ENCODE data around the gene SLC2A11.
A peak's percentile ranks its signal among the peaks of the same experiment; 100 is the strongest.
"Not testable (repeated sequence)": the region's sequence is repeated elsewhere in the genome, so short reads cannot be mapped to it uniquely, and the experiment has no call there.

Gene SLC2A11

DNA sequence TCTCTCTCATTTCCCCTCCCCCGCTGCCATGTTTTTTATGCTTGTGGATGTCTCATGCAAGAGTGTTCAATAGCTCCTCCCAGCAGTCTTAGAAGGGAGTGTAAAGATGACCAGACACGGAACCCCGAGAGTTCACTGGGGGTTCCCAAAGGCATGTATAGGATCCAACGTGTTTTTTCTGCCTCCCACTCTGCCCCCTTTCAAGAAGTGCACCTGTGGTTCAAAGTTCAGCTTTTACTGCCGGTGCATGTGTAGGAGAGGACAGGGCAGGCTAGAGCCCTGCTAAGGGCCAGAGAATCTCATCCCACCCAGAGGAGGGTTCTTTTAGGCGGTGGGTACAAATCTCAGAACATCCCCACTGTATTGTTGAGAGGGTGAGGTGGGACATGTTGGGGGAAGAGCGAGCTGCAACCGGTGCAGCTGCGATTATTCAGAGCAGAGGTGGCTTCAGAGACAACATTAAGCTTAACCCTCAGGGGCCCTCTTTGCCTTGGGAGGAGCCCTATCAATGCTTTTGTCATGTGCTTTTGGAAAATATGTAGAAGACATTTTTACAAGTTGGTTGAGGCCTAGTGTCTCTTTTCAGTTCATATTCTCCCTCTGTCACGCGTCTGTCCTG lies 51.0 kb downstream of the SLC2A11 start:
- no peak for DNase-seq (ENCODE audit: low read depth, low spot score)

DNA sequence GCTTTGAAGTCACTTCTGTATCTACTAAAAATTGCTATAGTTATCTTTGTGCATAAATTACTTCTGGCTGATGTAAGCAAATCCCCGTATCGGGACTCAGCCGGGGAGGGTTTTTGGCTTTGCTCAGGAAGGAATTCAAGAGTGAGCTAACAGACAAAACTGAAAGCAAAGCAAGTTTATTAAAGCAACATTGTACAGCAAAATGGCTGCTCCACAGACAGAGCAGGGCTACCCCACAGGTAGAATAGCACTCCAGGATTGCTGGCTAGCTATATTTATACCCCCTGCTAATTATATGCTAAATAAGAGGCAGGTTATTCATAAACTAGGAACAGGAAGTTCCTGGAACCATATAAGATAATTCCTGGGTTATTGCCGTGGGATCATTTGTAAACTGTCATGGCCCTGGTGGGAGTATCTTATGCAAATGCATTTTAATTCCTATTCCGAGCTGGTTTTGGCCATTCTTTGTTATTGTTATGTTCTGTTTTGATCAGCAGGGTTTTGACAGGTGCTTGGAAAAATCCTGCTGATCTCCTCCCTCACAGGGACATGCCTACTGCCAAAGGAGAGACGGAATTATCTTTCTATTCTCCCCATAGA lies 51.7 kb downstream of the SLC2A11 start:
- DNase-seq (ENCODE audit: low read depth, low spot score) = no peak

- DNase-seq (ENCODE audit: low read depth, low spot score) = no peak
These were observed 53.0 kb downstream of the SLC2A11 start for GRCh38 chr22:23910496-23911190.

DNA sequence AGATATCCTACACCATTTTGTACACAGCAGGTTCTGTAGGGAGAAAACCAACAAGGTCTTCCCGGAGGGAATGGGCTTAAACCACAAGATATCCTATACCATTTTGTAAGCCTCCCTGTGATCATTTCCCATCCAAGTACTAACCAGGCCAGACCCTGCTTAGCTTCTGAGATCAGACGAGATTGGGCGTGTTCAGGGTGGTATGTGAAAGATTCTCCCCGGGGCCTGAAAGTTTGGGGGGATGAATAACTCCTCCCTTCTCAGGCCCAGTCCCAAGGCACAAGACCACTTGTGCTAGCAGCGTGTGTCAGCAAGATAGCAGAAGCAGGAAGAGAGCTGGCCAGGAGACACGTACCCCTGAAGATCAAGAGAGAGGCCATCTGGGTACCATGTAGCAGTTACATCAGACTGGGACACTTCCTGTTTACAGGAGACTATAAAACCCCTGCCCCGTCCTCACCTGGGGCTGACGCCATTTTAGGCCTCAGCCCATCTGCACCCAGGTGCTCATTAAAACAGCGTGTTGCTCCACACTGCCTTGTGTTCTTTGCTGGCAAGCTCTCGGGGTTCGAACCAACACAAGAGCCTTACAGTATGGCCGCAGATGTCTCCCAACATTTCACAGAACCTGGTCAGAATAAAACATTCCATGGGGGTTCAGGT lies 53.8 kb downstream of the SLC2A11 start:
- no peak for DNase-seq (ENCODE audit: low read depth, low spot score)

DNA sequence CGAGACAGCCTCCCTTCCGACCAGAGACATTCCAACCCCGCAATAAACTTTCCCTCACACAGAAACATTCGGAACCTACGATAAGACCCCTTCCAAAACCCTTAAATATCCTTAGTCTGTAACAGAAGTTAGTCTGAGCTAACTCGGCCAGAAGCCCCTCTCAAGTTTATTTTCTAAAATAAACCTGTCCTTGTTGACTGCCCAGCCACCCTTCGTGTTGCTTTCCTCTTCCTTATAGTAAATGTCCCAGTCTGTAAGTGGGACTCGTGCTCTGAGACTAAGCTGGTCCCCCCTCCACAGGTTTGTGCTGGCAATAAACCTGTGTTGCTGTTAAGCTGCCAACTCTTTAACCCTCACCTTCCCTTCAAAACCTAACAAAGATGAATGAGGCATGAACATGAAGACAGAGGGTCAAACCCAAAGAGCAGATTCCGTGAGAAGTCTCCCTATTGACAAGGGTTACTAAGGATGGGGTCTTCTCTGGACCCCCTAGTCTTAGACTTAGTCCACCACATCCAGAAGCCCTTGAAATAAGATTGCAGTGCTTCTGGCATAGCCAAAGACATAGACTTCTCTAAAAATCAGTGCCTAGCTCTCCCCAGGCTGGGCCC lies 54.7 kb downstream of the SLC2A11 start:
- DNase-seq (ENCODE audit: low read depth, low spot score) = no peak

GRCh38 chr22:23913306-23913660 lies 55.6 kb downstream of the SLC2A11 start:
- no peak for DNase-seq (ENCODE audit: low read depth, low spot score)

- DNase-seq (ENCODE audit: low read depth, low spot score) = peak; percentile 96
These were observed 56.1 kb downstream of the SLC2A11 start for GRCh38 chr22:23913661-23914353.

- no peak for DNase-seq (ENCODE audit: low read depth, low spot score)
These were observed 57.6 kb downstream of the SLC2A11 start for GRCh38 chr22:23915290-23915689.

DNA sequence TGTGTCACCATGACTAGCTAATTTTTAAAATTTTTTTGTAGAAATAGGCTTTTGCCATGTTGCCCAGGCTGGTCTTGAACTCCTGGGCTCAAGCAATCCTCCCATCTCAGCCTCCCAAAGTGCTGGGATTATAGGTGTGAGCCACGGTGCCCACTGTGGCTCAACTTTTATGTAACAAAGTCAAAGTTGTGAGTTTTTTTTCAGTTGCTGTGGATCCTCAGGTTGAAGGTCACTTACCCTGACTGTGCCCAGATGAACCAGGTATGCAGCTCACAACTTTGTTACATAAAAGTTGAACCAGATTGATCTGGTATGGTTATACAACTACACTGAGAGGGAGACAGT lies 62.6 kb downstream of the SLC2A11 start:
- DNase-seq (ENCODE audit: low read depth, low spot score) = not testable (repeated sequence)

DNA sequence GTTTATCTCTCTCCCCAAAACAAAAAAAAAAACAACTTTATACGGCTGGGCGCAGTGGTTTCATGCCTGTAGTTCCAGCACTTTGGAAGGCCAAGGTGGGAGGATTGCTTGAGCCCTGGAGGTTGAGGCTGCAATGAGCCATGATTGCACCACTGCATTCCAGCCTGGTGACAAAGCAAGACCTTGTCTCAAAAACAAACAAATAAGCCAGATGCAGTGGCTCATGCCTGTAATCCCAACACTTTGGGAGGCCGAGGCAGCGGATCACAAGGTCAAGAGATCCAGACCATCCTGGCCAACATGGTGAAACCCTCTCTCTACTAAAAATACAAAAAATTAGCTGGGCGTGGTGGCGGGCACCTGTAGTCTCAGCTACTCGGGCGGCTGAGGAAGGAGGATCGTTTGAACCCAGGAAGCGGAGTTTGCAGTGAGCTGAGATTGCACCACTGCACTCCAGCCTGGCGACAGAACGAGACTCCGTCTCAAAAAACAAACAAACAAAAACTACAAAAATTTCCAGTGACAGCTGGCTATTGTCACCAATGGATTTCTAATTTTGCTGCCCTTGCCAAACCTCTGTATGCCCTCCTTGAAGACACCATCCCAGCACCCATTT lies 64.0 kb downstream of the SLC2A11 start:
- not testable (repeated sequence) for DNase-seq (ENCODE audit: low read depth, low spot score)

GRCh38 chr22:23922921-23923320 lies 65.2 kb downstream of the SLC2A11 start:
- DNase-seq (ENCODE audit: low read depth, low spot score) = no peak

DNA sequence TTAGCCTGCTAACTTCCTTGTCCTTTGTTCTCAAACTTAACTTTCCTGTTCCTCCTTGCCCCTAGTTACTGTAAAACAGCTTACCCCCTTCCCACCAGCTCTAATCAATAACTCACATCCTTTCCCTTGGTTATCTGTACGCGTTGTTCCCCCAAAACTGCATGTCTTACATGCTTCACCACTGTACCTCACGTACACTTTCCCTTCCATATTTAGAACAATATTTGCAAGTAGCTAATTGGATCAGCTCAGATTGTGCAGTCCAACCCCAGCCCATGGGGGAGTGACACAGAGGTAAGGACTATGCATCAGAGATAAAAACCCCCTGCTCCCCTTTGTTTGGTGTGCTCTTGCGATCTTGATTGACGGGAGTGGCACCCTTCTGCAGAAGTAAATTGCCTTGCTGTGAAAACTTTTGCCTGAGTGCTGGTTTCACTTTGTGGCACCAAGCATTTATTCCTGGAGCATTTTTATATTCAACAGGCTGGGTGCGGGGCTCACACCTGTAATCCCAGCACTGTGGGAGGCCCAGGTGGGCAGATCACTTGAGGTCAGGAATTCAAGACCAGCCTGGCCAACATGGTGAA lies 67.4 kb downstream of the SLC2A11 start:
- DNase-seq (ENCODE audit: low read depth, low spot score) = no peak

DNA sequence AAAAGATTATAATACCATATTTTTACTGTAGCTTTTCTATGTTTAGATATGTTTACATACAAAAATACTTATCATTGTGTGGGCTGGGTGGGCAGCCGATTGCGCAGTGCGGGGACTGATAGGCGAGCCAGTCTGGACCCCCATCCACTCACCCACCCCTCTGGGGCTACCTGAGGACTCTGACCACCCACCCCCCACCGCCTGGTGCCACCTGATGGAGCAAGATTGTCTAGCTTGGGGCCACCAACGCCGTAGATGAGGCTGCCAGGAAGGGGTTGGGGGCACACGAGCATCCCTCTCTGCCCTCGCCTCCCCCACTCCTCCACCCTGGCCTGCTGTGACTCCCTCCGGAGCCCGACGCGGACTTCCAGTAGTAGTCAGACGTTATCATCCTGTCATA lies 68.9 kb downstream of the SLC2A11 start:
- no peak for DNase-seq (ENCODE audit: low read depth, low spot score)

Measured in iPS DF 19.7 (cell line).